HPDE6-E6E7 (cell line): ENCODE measurements around the gene ZNF669.

Source experiments
- DNase-seq: peaks from one replicate; pipeline ENCODE4 v3.0.0; 2011; ENCODE audit warnings: missing footprints; ENCODE audit errors: extremely low spot score

ZNF669 gene

DNA sequence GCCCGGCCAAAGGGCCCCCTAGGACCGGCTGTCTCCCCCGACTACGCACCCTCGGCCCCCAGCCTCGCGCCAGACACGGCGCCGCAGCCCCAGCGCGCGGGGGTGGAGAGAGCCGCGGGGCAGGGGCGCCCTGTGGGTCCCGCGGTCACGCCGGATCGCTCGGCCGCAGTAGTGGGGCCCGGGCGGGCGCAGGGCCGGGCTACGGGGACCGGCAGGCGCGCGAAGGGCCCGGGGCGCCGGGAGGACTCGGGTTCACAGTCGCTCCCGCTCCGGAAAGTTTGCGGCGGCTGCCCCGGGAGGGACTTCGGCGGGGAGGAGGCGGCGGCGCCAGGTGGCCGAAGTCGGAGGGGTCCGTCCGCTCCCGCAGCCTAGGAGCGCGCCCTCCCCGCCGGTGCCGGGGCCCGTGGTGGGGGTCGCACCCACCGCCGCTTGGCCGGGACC is 7.1 kb upstream of the ZNF669 start:
- DNase-seq = no peak

DNA sequence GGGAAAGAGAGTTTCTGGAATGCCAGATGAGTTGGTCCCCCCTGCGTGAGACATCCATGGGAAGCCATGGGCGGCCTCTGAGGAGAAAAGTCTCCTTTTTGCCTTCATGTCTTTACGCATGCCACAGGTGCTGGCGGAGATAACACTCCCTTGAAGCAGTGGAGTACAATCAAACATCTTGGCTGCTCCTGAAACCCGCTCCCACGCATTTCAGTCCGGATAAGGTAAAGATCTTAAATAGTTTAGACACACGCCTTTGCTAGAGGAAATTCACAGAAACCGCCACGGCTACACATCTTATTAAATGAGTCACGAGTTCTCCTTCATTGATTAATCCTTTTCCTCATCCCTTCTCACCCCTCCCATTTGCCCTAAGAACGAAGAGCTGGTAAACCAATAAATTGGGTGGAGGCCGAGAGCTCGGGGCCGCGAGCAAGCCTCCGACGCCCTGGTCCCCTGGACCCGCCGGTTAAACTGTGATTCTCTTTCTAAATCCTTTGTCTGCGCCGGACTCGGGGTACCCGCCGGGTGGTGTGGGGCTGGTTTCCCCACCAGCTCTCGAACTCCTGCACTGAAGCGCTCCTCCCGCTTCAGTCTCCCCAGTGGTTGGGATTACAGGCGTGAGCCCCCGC is 6.6 kb upstream of the ZNF669 start:
- no peak for DNase-seq

DNA sequence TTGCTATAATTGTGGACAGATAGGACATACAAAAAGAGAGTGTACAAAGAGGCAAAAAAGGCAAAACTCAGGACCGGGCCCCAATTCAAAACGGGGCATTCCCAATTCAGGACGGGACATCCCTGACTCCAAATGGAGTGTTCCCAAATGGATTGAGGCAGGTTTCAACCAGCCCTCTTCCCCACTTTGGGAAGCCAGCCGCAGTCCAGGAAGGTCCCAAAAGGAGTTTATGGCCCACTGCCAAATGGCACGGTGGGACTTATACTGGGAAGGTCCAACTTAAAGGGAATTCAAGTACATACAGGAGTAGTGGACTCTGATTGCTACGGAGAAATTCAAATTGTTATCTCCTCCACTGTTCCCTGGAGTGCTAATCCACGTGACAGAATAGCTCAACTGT is 3.5 kb upstream of the ZNF669 start:
- DNase-seq = no peak

GRCh38 chr1:247105966-247106365 is 1.8 kb upstream of the ZNF669 start:
- DNase-seq = no peak

GRCh38 chr1:247104965-247105364 is 809 bp upstream of the ZNF669 start:
- DNase-seq = no peak

- no peak for DNase-seq
Measured at GRCh38 chr1:247102381-247102780, 1.8 kb downstream of the ZNF669 start.

DNA sequence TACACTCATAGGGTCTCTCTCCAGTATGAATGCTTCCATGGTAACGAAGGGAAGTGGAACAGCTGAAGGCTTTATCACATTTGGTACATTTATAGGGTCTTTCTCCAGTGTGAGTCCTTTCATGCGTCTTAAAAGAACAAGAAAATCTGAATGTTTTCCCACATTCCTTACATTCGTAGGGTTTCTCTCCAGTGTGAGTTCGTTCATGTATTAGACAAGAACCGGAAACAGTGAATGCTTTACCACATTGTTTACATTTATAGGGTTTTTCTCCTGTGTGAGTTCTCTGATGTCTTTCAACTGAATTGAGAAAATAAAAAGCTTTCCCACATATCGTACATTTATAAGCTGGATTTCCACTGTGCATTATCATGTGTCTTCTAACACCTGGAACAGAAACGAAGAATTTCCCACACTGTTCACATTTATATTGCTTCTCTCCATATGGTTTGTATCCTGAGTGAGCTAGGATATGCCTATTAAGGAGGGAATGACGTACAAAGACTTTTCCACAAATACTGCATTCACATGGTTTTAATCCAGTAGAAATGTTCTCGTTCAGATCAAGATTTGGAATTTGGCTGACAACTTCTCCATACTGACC is 3.4 kb downstream of the ZNF669 start:
- no peak for DNase-seq

DNA sequence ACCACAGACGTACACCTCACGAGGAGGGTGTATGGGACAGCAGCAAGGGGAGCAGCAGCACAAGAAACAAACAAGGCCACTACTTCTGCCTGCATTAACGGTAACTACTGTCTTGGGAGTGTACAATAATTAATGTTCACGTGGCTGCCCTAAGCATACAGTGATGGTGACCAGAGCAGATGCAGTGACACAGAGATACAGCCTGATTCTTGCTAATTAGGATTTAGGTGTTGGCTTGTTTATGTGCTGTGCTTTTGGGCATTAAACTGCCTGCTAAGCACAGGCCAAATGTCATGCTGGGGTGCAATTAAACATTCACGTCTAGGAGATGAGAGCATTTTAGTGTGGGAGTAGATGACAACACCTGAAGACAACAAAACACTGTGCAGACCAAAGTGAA is 7.2 kb downstream of the ZNF669 start:
- no peak for DNase-seq

- no peak for DNase-seq
Measured at GRCh38 chr1:247096544-247096943, 7.6 kb downstream of the ZNF669 start.

DNA sequence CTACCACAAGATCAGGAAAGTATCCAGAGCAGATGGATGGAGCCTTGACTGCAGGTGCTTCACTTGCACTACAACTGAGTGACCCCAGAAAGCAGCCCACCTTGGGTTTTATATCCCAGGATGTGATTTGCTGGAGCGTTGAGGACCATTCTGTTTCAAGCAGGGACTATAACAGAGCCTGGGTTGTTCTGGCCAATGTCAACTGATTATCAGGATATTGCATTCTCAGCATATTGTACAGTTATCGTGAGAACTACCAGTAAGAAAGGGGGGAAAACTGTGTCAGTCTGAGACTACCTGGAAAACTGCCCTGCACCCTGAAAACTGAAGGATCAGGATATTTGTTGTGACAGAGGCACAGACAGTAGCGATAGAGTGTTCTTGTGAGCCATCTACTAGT is 8.0 kb downstream of the ZNF669 start:
- no peak for DNase-seq

- DNase-seq = no peak
Measured at GRCh38 chr1:247090455-247090854, 13.7 kb downstream of the ZNF669 start.

DNA sequence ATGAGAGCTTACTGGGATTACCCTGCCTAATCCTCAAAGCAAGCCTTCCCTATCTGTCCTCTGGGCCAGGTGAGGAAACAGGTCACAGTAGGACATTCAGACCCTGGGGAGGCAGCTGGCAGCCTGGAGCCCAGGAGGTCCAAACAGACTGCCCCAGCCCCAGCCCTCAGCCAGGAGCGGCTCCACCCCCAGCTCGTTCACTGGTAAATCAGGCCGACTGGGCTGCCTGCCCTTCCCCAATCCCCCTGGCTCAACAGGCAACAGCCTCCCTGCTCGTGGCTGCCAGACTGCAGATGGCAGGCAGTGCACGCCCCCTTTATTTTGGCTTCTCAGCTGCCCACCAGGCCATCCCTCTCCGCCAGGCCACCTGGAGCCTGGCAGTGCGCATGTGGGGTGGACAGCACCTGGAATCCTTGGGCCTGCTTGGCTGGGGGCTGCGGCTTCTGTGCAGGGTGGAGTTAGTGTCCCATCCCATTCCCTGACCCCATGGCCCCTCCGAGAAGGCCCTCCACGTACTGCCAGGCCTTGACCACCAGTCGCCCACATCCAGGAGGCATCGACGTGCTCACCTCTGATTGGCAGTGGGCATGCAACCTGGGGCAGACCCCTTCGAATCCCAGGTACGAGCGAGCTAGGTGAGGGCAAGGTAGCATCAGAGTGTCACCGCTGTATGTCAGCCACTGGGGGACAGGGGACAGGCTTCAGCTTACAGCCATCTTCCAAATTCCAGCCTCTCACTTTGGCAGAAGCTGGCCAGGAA is 14.4 kb downstream of the ZNF669 start:
- DNase-seq = no peak

DNA sequence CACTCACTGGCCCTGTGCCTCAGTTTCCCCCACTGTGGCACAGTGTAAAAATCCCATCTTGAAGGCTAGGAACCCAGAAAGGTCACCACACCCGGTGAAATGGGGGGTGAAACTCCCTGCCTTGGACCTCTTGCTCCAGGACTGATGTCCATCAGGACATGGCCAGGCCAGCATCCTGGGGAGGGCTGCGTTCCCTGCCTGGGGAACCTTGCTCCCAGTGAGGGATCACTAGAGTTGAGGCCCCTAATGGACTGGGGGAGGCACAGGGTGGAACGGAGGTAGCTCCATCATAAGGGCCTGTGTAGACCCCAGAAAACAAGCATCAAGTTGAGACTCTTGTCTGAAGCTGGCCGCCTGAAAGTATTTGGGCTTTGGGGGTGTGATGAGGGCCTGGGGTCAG is 15.2 kb downstream of the ZNF669 start:
- DNase-seq = no peak

DNA sequence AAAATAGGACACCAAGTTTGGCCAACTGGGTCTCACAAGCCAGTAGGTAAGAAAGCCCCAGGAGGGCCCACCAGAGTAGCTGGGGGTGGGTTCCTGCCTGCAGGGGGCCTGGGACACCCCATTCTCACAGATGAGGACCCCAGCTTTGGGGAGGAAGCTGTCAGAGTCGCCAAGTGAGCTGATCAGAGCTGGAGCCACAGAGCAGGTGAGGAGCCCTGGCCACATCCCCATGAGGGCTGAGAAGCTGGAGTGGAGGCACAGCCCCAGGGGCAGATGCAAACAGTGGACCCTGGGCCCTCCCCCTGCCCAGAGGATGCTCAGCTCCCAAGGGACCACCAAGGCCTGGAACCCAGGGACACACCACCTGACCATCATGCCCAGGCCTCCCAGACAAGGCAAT is 16.9 kb downstream of the ZNF669 start:
- DNase-seq = no peak

GRCh38 chr1:247085310-247085709 is 18.8 kb downstream of the ZNF669 start:
- no peak for DNase-seq

DNA sequence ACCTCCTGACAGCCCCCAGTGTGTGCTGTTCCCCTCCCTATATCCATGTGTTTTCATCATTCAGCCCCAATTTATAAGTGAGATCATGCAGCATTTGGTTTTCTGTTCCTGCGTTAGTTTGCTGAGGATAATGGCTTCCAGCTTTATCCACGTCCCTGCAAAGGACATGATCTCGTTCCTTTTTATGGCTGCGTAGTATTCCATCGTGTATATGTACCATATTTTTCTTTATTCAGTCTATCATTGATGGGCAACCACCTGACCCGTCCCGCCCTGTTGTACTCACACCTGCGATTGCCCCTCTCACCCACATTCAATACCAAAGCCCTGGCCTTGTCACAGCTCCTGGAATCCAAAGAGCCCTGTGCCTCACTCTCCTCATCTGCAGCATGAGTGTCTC is 19.4 kb downstream of the ZNF669 start:
- DNase-seq = no peak

DNA sequence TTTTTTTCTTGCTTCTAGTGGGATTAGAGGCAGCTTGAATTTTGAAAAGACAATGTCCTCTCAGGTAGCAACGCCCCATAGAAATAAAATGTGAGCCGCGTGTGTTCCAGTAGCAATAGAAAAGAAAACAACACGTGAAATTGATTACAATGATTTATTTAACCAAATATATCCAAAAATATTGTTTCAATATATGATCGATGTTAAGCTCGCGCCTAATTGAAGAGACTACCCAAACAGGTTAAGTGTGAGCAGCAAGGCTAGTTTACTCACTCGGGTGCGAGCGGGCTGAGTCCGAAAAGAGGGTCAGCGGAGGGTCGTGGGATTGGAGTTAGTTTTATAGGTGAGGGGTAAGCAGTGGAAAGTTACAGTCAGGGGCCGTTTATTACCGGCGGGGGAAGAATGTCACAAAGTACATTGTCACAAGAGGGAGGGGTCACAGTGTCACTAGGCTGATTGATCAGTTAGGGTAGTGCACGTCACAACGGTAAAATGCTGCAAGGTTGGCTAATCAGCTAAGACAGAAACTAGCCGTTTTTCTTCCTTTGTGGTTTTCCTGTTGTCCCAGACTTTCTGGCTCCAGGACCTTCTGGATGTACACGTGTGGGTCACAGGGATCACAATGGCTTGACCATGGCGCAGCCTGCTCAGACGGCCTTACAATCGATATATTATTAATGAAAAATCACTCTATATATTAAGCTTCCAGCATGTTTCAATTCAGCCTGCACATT is 24.8 kb downstream of the ZNF669 start:
- no peak for DNase-seq

- DNase-seq = peak; percentile 96
Measured at GRCh38 chr1:247078258-247079140, 25.7 kb downstream of the ZNF669 start, which contains the start of gene ZNF670. Gene ZNF670 (minus strand): TSS chr1:247078811. CDS start chr1:247078596, 215 bp downstream.

GRCh38 chr1:247077876-247078257 is 26.3 kb downstream of the ZNF669 start:
- no peak for DNase-seq

- DNase-seq = no peak
Measured at GRCh38 chr1:247077213-247077612, 26.9 kb downstream of the ZNF669 start.

DNA sequence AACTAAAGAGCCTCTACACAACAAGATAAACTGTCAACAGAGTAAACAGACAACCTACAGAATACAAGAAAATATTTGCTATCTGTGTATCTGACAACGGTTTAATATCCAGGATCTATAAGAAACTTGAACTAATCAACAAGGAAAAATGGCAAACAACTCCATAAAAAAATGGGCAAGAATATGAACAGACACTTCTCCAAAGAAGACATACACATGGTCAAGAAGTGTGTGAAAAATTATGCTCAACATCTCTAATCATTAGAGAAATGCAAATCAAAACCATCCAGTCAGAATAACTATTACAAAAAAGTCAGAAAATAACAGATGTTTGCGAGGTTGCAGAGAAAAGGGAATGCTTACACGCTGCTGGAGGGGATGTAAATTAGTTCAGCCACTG is 33.5 kb downstream of the ZNF669 start:
- DNase-seq = no peak
